Thyroid gland (tissue), 4 donors: ENCODE data around the gene NR1H2.

Experiments used
- POLR2A ChIP-seq, 2 donors: fragments of 450-650 bp; IDR thresholded peaks; one replicate each; pipeline ENCODE4 v1.6.1; 2017; ENCODE audit warnings: antibody characterized with exemption in 2 of 2, mild to moderate bottlenecking in 2 of 2, moderate library complexity in 1 of 2
- TF ChIP-seq, protein P1 (sequence below), 6 experiments: fragments of 200-600 bp in 3 of 6; fragments of 450-650 bp in 3 of 6; sonication (generic) in 3 of 6; IDR thresholded peaks; one replicate each; pipeline ENCODE4 v1.5.1; 2016 to 2019; ENCODE audit warnings: antibody characterized with exemption in 6 of 6, mild to moderate bottlenecking in 2 of 6, inconsistent platforms in 1 of 6, moderate library complexity in 1 of 6

DNA sequence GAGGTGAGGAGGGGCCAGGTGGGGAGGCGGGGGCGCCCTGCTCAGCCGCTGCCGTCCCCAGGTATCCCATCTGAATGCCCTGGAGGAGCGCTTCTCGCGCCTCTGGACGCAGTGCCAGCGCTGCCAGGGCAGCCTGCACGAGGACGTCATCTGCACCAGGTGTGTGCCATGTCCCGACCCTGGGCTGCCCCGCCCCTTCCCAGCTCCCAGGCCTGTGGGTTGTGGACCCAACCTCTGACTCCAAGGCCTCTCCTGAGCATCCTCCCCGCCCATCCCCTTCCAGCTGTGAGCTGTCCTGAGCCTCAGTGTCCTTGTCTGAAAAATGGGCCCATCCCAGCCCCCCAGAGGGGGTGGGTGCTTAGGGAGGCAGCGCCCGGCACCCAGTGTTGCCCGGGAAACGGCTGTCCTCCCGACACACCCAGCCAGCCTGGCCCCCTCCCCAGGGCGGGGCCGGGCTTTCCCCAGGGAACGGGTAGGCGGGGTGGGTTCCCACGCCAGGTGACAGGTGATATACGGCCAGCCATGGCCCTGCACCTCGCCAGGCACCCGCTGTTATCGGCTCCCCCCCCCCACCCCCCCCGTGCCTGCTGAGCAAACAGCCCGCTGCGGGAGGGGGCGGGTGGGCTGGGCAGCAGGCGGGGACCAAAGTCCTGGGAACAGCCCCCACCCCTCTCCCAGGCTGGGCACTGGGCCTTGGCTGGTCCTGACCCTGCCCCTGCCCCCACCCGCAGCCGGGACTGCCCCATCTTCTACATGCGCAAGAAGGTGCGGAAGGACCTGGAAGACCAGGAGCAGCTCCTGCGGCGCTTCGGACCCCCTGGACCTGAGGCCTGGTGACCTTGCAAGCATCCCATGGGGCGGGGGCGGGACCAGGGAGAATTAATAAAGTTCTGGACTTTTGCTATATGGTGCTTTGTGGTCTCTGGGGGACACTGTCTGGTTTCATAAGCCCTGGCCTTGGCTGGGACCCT lies 41.1 kb downstream of the NR1H2 start:
- TF ChIP-seq, protein P1, sequence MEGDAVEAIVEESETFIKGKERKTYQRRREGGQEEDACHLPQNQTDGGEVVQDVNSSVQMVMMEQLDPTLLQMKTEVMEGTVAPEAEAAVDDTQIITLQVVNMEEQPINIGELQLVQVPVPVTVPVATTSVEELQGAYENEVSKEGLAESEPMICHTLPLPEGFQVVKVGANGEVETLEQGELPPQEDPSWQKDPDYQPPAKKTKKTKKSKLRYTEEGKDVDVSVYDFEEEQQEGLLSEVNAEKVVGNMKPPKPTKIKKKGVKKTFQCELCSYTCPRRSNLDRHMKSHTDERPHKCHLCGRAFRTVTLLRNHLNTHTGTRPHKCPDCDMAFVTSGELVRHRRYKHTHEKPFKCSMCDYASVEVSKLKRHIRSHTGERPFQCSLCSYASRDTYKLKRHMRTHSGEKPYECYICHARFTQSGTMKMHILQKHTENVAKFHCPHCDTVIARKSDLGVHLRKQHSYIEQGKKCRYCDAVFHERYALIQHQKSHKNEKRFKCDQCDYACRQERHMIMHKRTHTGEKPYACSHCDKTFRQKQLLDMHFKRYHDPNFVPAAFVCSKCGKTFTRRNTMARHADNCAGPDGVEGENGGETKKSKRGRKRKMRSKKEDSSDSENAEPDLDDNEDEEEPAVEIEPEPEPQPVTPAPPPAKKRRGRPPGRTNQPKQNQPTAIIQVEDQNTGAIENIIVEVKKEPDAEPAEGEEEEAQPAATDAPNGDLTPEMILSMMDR (IDR thresholded peaks at IDR 0.05): no peak
- no peak for TF ChIP-seq POLR2A (IDR thresholded peaks at IDR 0.05)
